GM23338 (cell line): ENCODE data around the gene LRSAM1.

ENCODE experiments used
- CREB1 ChIP-seq: fragments of 250-450 bp; sonication (Bioruptor Pico); IDR thresholded peaks from 2 replicates; pipeline ENCODE4 v1.5.0; 2020; ENCODE audit warnings: low read depth, mild to moderate bottlenecking, moderate library complexity
- ETS1 ChIP-seq: IDR thresholded peaks from 2 replicates; pipeline ENCODE4 v1.6.1; 2016; ENCODE audit warnings: antibody characterized with exemption
- EZH2 ChIP-seq: fragments of 200-600 bp; sonication (generic); IDR thresholded peaks from one replicate; pipeline ENCODE4 v1.8.0; 2017; ENCODE audit warnings: antibody characterized with exemption, mild to moderate bottlenecking, low read depth; ENCODE audit not compliant: unreplicated experiment
- EZH2phosphoT487 ChIP-seq: fragments of 200-600 bp; sonication (generic); IDR thresholded peaks from one replicate; pipeline ENCODE4 v1.8.1; 2018; ENCODE audit warnings: antibody characterized with exemption; ENCODE audit not compliant: unreplicated experiment
- JUNB ChIP-seq: IDR thresholded peaks from one replicate; pipeline ENCODE4 v1.6.1; 2016; ENCODE audit warnings: antibody characterized with exemption; ENCODE audit not compliant: unreplicated experiment
- NANOG ChIP-seq: IDR thresholded peaks from 2 replicates; pipeline ENCODE4 v1.6.1; 2016; ENCODE audit warnings: antibody characterized with exemption, borderline replicate concordance
- POLR2AphosphoS5 ChIP-seq: IDR thresholded peaks from 2 replicates; pipeline ENCODE4 v1.6.1; 2016; ENCODE audit warnings: antibody characterized with exemption, low read depth
- STAT1 ChIP-seq: IDR thresholded peaks from one replicate; pipeline ENCODE4 v1.6.1; 2016; ENCODE audit warnings: antibody characterized with exemption; ENCODE audit not compliant: unreplicated experiment
- ZNF331 ChIP-seq: fragments of 250-450 bp; sonication (Bioruptor Pico); IDR thresholded peaks from 2 replicates; pipeline ENCODE4 v1.5.0; 2020; ENCODE audit warnings: low read depth, mild to moderate bottlenecking, moderate library complexity
- TF ChIP-seq, protein P1 (sequence below), 2 experiments: fragments of 200-600 bp in 1 of 2; sonication (generic) in 1 of 2; conservative IDR thresholded peaks; 2 replicates each; pipeline versions ENCODE4 v1.5.1 to v1.6.1; 2016 to 2017; ENCODE audit warnings: antibody characterized with exemption in 2 of 2, low read depth in 2 of 2, mild to moderate bottlenecking in 2 of 2, moderate library complexity in 1 of 2
- TF ChIP-seq, protein P2 (sequence below): IDR thresholded peaks from one replicate; pipeline ENCODE4 v1.6.1; 2018; ENCODE audit warnings: antibody characterized with exemption; ENCODE audit not compliant: unreplicated experiment

GRCh38 chr9:127421057-127421456, 30.3 kb upstream of the LRSAM1 start:
- TF ChIP-seq, protein P1, sequence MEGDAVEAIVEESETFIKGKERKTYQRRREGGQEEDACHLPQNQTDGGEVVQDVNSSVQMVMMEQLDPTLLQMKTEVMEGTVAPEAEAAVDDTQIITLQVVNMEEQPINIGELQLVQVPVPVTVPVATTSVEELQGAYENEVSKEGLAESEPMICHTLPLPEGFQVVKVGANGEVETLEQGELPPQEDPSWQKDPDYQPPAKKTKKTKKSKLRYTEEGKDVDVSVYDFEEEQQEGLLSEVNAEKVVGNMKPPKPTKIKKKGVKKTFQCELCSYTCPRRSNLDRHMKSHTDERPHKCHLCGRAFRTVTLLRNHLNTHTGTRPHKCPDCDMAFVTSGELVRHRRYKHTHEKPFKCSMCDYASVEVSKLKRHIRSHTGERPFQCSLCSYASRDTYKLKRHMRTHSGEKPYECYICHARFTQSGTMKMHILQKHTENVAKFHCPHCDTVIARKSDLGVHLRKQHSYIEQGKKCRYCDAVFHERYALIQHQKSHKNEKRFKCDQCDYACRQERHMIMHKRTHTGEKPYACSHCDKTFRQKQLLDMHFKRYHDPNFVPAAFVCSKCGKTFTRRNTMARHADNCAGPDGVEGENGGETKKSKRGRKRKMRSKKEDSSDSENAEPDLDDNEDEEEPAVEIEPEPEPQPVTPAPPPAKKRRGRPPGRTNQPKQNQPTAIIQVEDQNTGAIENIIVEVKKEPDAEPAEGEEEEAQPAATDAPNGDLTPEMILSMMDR (conservative IDR thresholded peaks at IDR 0.05; ENCODE audit: low read depth in 2 of 2), result no peak
- no peak for TF ChIP-seq POLR2AphosphoS5
- TF ChIP-seq EZH2, result no peak
- TF ChIP-seq JUNB, result no peak
- TF ChIP-seq NANOG, result no peak
- TF ChIP-seq, protein P2, sequence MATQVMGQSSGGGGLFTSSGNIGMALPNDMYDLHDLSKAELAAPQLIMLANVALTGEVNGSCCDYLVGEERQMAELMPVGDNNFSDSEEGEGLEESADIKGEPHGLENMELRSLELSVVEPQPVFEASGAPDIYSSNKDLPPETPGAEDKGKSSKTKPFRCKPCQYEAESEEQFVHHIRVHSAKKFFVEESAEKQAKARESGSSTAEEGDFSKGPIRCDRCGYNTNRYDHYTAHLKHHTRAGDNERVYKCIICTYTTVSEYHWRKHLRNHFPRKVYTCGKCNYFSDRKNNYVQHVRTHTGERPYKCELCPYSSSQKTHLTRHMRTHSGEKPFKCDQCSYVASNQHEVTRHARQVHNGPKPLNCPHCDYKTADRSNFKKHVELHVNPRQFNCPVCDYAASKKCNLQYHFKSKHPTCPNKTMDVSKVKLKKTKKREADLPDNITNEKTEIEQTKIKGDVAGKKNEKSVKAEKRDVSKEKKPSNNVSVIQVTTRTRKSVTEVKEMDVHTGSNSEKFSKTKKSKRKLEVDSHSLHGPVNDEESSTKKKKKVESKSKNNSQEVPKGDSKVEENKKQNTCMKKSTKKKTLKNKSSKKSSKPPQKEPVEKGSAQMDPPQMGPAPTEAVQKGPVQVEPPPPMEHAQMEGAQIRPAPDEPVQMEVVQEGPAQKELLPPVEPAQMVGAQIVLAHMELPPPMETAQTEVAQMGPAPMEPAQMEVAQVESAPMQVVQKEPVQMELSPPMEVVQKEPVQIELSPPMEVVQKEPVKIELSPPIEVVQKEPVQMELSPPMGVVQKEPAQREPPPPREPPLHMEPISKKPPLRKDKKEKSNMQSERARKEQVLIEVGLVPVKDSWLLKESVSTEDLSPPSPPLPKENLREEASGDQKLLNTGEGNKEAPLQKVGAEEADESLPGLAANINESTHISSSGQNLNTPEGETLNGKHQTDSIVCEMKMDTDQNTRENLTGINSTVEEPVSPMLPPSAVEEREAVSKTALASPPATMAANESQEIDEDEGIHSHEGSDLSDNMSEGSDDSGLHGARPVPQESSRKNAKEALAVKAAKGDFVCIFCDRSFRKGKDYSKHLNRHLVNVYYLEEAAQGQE, result no peak
- no peak for TF ChIP-seq CREB1
- no peak for TF ChIP-seq ETS1
- TF ChIP-seq EZH2phosphoT487, result no peak
- TF ChIP-seq STAT1, result no peak
- TF ChIP-seq ZNF331 (CRISPR knock-in tag), result no peak
